H1 (cell line): ENCODE data around the gene HCK.

ENCODE experiments used
- ATF3 ChIP-seq: IDR thresholded peaks from 2 replicates; pipeline ENCODE4 v1.6.1; 2011; ENCODE audit warnings: low read depth, mild to moderate bottlenecking, low read length; ENCODE audit not compliant: insufficient read depth
- CBX8 ChIP-seq: fragments of 300-800, 300-1000 bp; sonication (generic); IDR thresholded peaks from 2 replicates; pipeline ENCODE4 v1.7.1; 2016; ENCODE audit warnings: low read depth, low read length, borderline replicate concordance
- CHD1 ChIP-seq: IDR thresholded peaks from 2 replicates; pipeline ENCODE4 v1.6.1; 2012; ENCODE audit warnings: low read depth, low read length, improper control_type of control experiment
- CHD2 ChIP-seq: IDR thresholded peaks from 2 replicates; pipeline ENCODE4 v1.6.1; 2012; ENCODE audit warnings: low read length, improper control_type of control experiment
- CTCF ChIP-seq, 3 experiments: IDR thresholded peaks; 1 replicate in 2 of 3; 2 replicates in 1 of 3; pipeline versions ENCODE4 v1.5.1 to v1.6.1; 2011; ENCODE audit warnings: low read length in 3 of 3, mild to moderate bottlenecking in 3 of 3, inconsistent platforms in 2 of 3, low read depth in 1 of 3, moderate library complexity in 1 of 3; ENCODE audit not compliant: insufficient read depth in 1 of 3; ENCODE audit errors: control extremely low read depth in 1 of 3
- EGR1 ChIP-seq: IDR thresholded peaks from 2 replicates; pipeline ENCODE4 v1.6.1; 2011; ENCODE audit warnings: low read depth, low read length, borderline replicate concordance
- HDAC6 ChIP-seq: IDR thresholded peaks from one replicate; pipeline ENCODE4 v1.7.1; 2012; ENCODE audit warnings: low read depth, mild to moderate bottlenecking, inconsistent platforms, low read length, moderate library complexity
- POLR2AphosphoS5 ChIP-seq: IDR thresholded peaks from 2 replicates; pipeline ENCODE4 v1.6.1; 2011; ENCODE audit warnings: low read depth, low read length
- SP1 ChIP-seq: IDR thresholded peaks from 2 replicates; pipeline ENCODE4 v1.6.1; 2011; ENCODE audit warnings: low read depth, low read length
- USF2 ChIP-seq: IDR thresholded peaks from 2 replicates; pipeline ENCODE4 v1.6.1; 2011; ENCODE audit warnings: low read length, improper control_type of control experiment

- no peak for TF ChIP-seq CTCF (IDR thresholded peaks at IDR 0.05; ENCODE audit: control extremely low read depth in 1 of 3, insufficient read depth in 1 of 3, low read depth in 1 of 3, low read length in 3 of 3)
- TF ChIP-seq ATF3: no peak
- no peak for TF ChIP-seq POLR2AphosphoS5
- TF ChIP-seq CHD1: no peak
- TF ChIP-seq CBX8: no peak
- TF ChIP-seq EGR1: no peak
- TF ChIP-seq SP1: no peak
- no peak for TF ChIP-seq HDAC6
- no peak for TF ChIP-seq CHD2
- TF ChIP-seq USF2: no peak
Measured at GRCh38 chr20:32114305-32114960, 62.4 kb downstream of the HCK start.
